OCI-LY1 (cell line): ENCODE data around the gene SLC8A1.

Experiments used
- H2AFZ ChIP-seq: fragments of 200-600 bp; sonication (generic), shearing (Covaris generic); 2 replicates; pipeline ENCODE4 v1.6.0; 2014; ENCODE audit warnings: antibody characterized with exemption, mild to moderate bottlenecking, low read length
- H3F3A ChIP-seq: fragments of 200-600 bp; sonication (generic), shearing (Covaris generic); 2 replicates; pipeline ENCODE4 v1.6.0; 2014; ENCODE audit warnings: mild to moderate bottlenecking, antibody characterized with exemption, low read length, moderate library complexity; ENCODE audit not compliant: insufficient read depth
- H3K27ac ChIP-seq: fragments of 200-600 bp; sonication (generic); 2 replicates; pipeline ENCODE4 v1.5.1; 2014; ENCODE audit warnings: low read length, mixed run types, mild to moderate bottlenecking, low read depth; ENCODE audit not compliant: poor library complexity, severe bottlenecking
- H3K27me3 ChIP-seq: fragments of 200-600 bp; sonication (generic); 2 replicates; pipeline ENCODE4 v1.6.0; 2014; ENCODE audit warnings: antibody characterized with exemption, mild to moderate bottlenecking, low read length, moderate library complexity; ENCODE audit not compliant: insufficient read depth
- H3K36me3 ChIP-seq: fragments of 200-600 bp; sonication (generic); 2 replicates; pipeline ENCODE4 v1.6.1; 2014; ENCODE audit warnings: mild to moderate bottlenecking, antibody characterized with exemption, low read length, moderate library complexity, mixed read lengths; ENCODE audit not compliant: insufficient read depth
- H3K4me1 ChIP-seq: fragments of 200-600 bp; sonication (generic); 2 replicates; pipeline ENCODE4 v1.5.1; 2014; ENCODE audit warnings: mild to moderate bottlenecking, low read length, moderate library complexity; ENCODE audit not compliant: insufficient read depth, severe bottlenecking
- H3K4me2 ChIP-seq: fragments of 200-600 bp; sonication (generic), shearing (Covaris generic); 2 replicates; pipeline ENCODE4 v1.6.1; 2014; ENCODE audit warnings: low read length
- H3K4me3 ChIP-seq: fragments of 200-600 bp; sonication (generic); 2 replicates; pipeline ENCODE4 v1.5.1; 2014; ENCODE audit warnings: low read length, low read depth, mild to moderate bottlenecking, mixed read lengths; ENCODE audit not compliant: poor library complexity, severe bottlenecking
- H3K79me2 ChIP-seq: fragments of 200-600 bp; shearing (Covaris generic); 2 replicates; pipeline ENCODE4 v1.6.1; 2016; ENCODE audit warnings: mixed run types, low read length, mixed read lengths; ENCODE audit not compliant: insufficient read depth
- H3K9ac ChIP-seq: fragments of 200-600 bp; sonication (generic), shearing (Covaris generic); 2 replicates; pipeline ENCODE4 v1.6.1; 2014; ENCODE audit warnings: mild to moderate bottlenecking, low read length, mixed read lengths
- H3K9me2 ChIP-seq: fragments of 200-600 bp; sonication (generic), shearing (Covaris generic); 2 replicates; pipeline ENCODE4 v1.6.1; 2014; ENCODE audit warnings: low read depth, mild to moderate bottlenecking, low read length, mixed read lengths
- H3K9me3 ChIP-seq: fragments of 200-600 bp; shearing (Covaris generic); 2 replicates; pipeline ENCODE4 v1.6.1; 2014; ENCODE audit warnings: low read length, mixed read lengths
- H4K20me1 ChIP-seq: fragments of 200-600 bp; sonication (generic), shearing (Covaris generic); 2 replicates; pipeline ENCODE4 v1.6.0; 2016; ENCODE audit warnings: mild to moderate bottlenecking, low read length; ENCODE audit not compliant: insufficient read depth
- EZH2 ChIP-seq: fragments of 200-600 bp; sonication (generic), shearing (Covaris generic); IDR thresholded peaks from 2 replicates; pipeline ENCODE4 v1.8.0; 2017; ENCODE audit warnings: borderline replicate concordance, mixed run types, mild to moderate bottlenecking, antibody characterized with exemption, low read length, moderate library complexity, mixed read lengths
- TF ChIP-seq, protein P1 (sequence below): fragments of 200-600 bp; sonication (generic), shearing (Covaris generic); IDR thresholded peaks from 2 replicates; pipeline ENCODE4 v1.5.1; 2017; ENCODE audit warnings: mild to moderate bottlenecking, antibody characterized with exemption, low read length, moderate library complexity, mixed read lengths

Gene SLC8A1

DNA sequence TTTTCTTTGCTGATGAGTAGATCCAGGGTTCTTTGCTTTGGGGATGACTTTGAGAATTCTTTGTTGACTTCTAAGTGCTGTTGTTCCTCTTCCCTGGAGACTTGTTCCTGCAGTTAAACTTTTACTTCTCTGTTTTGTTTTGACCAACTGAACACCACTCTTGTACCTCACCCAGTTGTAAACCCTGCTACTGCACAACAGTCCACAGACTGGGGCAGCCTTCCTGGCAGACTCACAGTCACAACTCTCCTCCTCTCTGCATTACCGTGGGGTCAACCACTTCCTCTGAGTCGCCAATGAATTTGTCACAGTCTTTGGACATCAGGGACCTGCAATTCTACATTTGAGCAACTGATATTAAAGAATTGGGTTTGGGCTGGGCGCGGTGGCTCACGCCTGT, 3.8 kb upstream of the SLC8A1 start:
- no peak overlapping the region for H3K9ac ChIP-seq
- H3K4me2 ChIP-seq: no peak overlapping the region
- no peak overlapping the region for H3K4me3 ChIP-seq
- no peak overlapping the region for H2AFZ ChIP-seq
- TF ChIP-seq EZH2: no peak
- TF ChIP-seq, protein P1, sequence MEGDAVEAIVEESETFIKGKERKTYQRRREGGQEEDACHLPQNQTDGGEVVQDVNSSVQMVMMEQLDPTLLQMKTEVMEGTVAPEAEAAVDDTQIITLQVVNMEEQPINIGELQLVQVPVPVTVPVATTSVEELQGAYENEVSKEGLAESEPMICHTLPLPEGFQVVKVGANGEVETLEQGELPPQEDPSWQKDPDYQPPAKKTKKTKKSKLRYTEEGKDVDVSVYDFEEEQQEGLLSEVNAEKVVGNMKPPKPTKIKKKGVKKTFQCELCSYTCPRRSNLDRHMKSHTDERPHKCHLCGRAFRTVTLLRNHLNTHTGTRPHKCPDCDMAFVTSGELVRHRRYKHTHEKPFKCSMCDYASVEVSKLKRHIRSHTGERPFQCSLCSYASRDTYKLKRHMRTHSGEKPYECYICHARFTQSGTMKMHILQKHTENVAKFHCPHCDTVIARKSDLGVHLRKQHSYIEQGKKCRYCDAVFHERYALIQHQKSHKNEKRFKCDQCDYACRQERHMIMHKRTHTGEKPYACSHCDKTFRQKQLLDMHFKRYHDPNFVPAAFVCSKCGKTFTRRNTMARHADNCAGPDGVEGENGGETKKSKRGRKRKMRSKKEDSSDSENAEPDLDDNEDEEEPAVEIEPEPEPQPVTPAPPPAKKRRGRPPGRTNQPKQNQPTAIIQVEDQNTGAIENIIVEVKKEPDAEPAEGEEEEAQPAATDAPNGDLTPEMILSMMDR: no peak
- H3K79me2 ChIP-seq: no peaks in the 10 kb centered on the region
- no peaks in the 10 kb centered on the region for H3K9me3 ChIP-seq
- no peaks in the 10 kb centered on the region for H3K9me2 ChIP-seq
- H3K27ac ChIP-seq: no peak overlapping the region
- no peaks in the 10 kb centered on the region for H3F3A ChIP-seq
- no peaks in the 10 kb centered on the region for H3K36me3 ChIP-seq
- no peaks in the 10 kb centered on the region for H4K20me1 ChIP-seq
- H3K27me3 ChIP-seq: no peaks in the 10 kb centered on the region
- H3K4me1 ChIP-seq: no peaks in the 10 kb centered on the region

DNA sequence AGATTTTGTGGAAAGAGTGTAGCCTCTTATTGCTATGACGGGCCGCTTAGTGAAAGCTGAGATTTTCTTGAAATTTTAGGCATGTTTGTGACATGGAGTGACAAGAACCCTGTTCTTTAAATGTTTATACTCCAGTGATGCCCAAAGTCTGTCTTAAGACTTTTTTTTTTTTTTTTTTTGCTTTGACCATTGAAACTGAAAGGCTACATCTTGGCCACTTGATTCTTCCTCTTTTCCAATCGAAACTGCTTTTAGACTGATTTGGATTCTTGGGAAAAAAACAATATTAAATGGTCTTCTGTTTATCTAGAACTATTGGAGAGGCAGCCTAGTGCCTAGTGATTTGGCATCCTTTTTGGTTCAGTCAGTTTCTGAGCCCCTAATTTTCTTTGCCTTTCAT, 2.4 kb upstream of the SLC8A1 start:
- Histone ChIP-seq H3K27me3 (no peaks in the 10 kb centered on the region), H4K20me1 (no peaks in the 10 kb centered on the region), H3K27ac (no peak overlapping the region), H3K4me2 (no peak overlapping the region), H3K4me1 (no peaks in the 10 kb centered on the region), H3K36me3 (no peaks in the 10 kb centered on the region), H3K9me3 (no peaks in the 10 kb centered on the region), H3F3A (no peaks in the 10 kb centered on the region), H3K79me2 (no peaks in the 10 kb centered on the region), H2AFZ (no peak overlapping the region), H3K4me3 (no peak overlapping the region), H3K9ac (no peak overlapping the region), H3K9me2 (no peaks in the 10 kb centered on the region)
- TF ChIP-seq EZH2: no peak
- TF ChIP-seq, protein P1: no peak

DNA sequence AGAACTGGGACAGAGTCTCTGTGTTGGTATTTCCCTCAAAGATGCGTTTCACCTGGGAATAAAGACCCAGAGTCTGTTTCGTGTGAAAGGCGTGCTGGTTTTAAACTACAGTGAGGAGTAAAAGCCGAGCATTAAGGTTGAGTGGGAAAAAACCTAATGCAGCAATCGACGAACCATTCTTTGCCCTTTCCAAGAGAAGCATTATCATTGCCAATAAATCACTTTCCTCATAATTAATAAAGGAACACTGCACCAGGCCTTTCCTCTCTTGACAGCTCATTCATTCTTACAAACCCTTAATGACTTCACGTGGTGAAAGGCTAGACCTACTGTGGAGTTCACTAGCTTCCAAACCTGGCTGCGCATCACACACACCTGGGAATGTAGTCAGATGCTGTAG, 896 bp upstream of the SLC8A1 start:
- Histone ChIP-seq H3K4me3 (no peak overlapping the region), H3K9ac (no peak overlapping the region), H3K36me3 (no peaks in the 10 kb centered on the region), H3K4me2 (no peak overlapping the region), H3K9me3 (no peaks in the 10 kb centered on the region), H3K27me3 (no peaks in the 10 kb centered on the region), H3K79me2 (no peaks in the 10 kb centered on the region), H3F3A (no peaks in the 10 kb centered on the region), H2AFZ (no peak overlapping the region), H3K9me2 (no peaks in the 10 kb centered on the region), H4K20me1 (no peaks in the 10 kb centered on the region), H3K4me1 (no peaks in the 10 kb centered on the region), H3K27ac (no peak overlapping the region)
- TF ChIP-seq, protein P1: no peak
- TF ChIP-seq EZH2: no peak
